D721Med (cell line): Measurements from ENCODE around the gene GALNT10.

Source experiments
- DNase-seq: peaks from one replicate; pipeline ENCODE4 v3.0.0; 2011; ENCODE audit warnings: low spot score; ENCODE audit not compliant: insufficient read length
- FAIRE-seq: peaks from 2 replicates; lab custom pipeline; 2011; peaks lifted over from hg19 to GRCh38; lab: Jason Lieb, UNC
- TF ChIP-seq, protein P1 (sequence below): IDR thresholded peaks from 2 replicates; pipeline ENCODE4 v1.5.1; 2012; ENCODE audit warnings: mild to moderate bottlenecking, control low read depth; ENCODE audit not compliant: insufficient read depth; ENCODE audit errors: missing control alignments

Gene GALNT10

GRCh38 chr5:154430961-154431630 is 240.6 kb downstream of the GALNT10 start:
- FAIRE-seq, result no peak
- DNase-seq, result no peak
- TF ChIP-seq, protein P1, sequence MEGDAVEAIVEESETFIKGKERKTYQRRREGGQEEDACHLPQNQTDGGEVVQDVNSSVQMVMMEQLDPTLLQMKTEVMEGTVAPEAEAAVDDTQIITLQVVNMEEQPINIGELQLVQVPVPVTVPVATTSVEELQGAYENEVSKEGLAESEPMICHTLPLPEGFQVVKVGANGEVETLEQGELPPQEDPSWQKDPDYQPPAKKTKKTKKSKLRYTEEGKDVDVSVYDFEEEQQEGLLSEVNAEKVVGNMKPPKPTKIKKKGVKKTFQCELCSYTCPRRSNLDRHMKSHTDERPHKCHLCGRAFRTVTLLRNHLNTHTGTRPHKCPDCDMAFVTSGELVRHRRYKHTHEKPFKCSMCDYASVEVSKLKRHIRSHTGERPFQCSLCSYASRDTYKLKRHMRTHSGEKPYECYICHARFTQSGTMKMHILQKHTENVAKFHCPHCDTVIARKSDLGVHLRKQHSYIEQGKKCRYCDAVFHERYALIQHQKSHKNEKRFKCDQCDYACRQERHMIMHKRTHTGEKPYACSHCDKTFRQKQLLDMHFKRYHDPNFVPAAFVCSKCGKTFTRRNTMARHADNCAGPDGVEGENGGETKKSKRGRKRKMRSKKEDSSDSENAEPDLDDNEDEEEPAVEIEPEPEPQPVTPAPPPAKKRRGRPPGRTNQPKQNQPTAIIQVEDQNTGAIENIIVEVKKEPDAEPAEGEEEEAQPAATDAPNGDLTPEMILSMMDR, result no peak

DNA sequence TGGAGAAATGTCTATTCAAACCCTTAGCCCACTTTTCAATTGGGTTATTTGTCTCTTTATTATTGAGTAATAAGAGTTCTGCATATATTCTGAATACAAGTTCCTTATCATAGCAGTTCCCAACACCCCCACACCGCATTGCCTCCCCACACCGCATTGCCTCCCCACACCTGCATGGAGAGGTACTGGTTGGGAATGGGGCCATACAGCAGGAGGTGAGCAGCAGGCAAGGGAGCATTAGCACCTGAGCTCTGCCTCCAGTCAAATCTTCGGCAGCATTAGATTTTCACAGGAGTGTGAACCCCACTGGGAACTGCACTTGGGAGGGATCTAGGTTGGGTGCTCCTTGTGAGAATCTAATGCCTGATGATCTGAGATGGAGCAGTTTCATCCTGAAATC is 244.7 kb downstream of the GALNT10 start:
- DNase-seq, result no peak
- TF ChIP-seq, protein P1, result no peak
- no peak for FAIRE-seq

- TF ChIP-seq, protein P1, result no peak
- no peak for DNase-seq
- no peak for FAIRE-seq
Observed at GRCh38 chr5:154437281-154437965, 246.9 kb downstream of the GALNT10 start.

- TF ChIP-seq, protein P1, result no peak
- FAIRE-seq (no peak), DNase-seq (no peak)
Observed at GRCh38 chr5:154440540-154440939, 250.0 kb downstream of the GALNT10 start.

GRCh38 chr5:154442801-154443200 is 252.3 kb downstream of the GALNT10 start:
- DNase-seq (no peak), FAIRE-seq (no peak)
- TF ChIP-seq, protein P1, result no peak

- FAIRE-seq, result no peak
- peak; percentile 22 for DNase-seq
- TF ChIP-seq, protein P1, result no peak
Observed at GRCh38 chr5:154444556-154445421, 254.3 kb downstream of the GALNT10 start.
